ENCODE results near the gene APOD.
"Not testable (repeated sequence)": the region's sequence is repeated elsewhere in the genome, so short reads cannot be mapped to it uniquely, and the experiment has no call there.

GRCh38 chr3:195622012-195622411 lies 38.3 kb upstream of the APOD start:
- TF ChIP-seq POLR2A (IDR thresholded peaks at IDR 0.05); CTCF (IDR thresholded peaks at IDR 0.05 in 8 of 11, conservative IDR thresholded peaks at IDR 0.05 in 3 of 11); POLR2AphosphoS5 (IDR thresholded peaks at IDR 0.05): not testable (repeated sequence)
